H1 (cell line): ENCODE data around the gene UROS. TPM values are rescaled to one million over a fixed set of nuclear protein-coding genes. Genes with fewer than 3 reads are reported as not detected.

ENCODE experiments used
- CTCF ChIA-PET: fragments of 300-600 bp; sonication (Branson Sonifier 250); formaldehyde crosslinking; loops from one replicate; lab custom pipeline; 2021; ENCODE audit not compliant: partially characterized antibody; lab: Charles Lee
- POLR2A ChIA-PET: fragments of 300-600 bp; sonication (Branson Sonifier 250); formaldehyde crosslinking; loops from one replicate; lab custom pipeline; 2021; ENCODE audit warnings: inconsistent platforms; ENCODE audit not compliant: partially characterized antibody; lab: Charles Lee
- DNase-seq, 2 experiments: peaks; one replicate each; pipeline versions ENCODE4 v3.0.0 to v3.0.0-alpha.2; 2010 to 2022; ENCODE audit warnings: low spot score in 2 of 2, low read depth in 1 of 2, mixed read lengths in 1 of 2
- FAIRE-seq: peaks from 2 replicates; lab custom pipeline; 2011; peaks lifted over from hg19 to GRCh38; lab: Jason Lieb, UNC
- H2AFZ ChIP-seq: 2 replicates; pipeline ENCODE4 v1.8.1; 2012; ENCODE audit warnings: low read length, inconsistent platforms
- H2AK5ac ChIP-seq: 2 replicates; pipeline ENCODE4 v1.6.1; 2013; ENCODE audit warnings: low read depth, low read length
- H2BK120ac ChIP-seq: replicated peaks from 2 replicates; pipeline ENCODE3; 2013; ENCODE audit warnings: low read depth, low read length, inconsistent platforms
- H2BK12ac ChIP-seq: 2 replicates; pipeline ENCODE4 v1.6.1; 2013; ENCODE audit warnings: low read depth, low read length
- H2BK15ac ChIP-seq: 2 replicates; pipeline ENCODE4 v1.6.1; 2013; ENCODE audit warnings: low read length
- H2BK20ac ChIP-seq: 2 replicates; pipeline ENCODE4 v1.6.1; 2013; ENCODE audit warnings: low read length
- H2BK5ac ChIP-seq: 2 replicates; pipeline ENCODE4 v1.6.1; 2013; ENCODE audit warnings: low read depth, low read length
- H3K14ac ChIP-seq: 2 replicates; pipeline ENCODE4 v1.6.1; 2013; ENCODE audit warnings: inconsistent platforms; ENCODE audit not compliant: insufficient read length
- H3K18ac ChIP-seq: 2 replicates; pipeline ENCODE4 v1.6.1; 2013; ENCODE audit warnings: low read length; ENCODE audit errors: extremely low read depth
- H3K23ac ChIP-seq: 2 replicates; pipeline ENCODE4 v1.6.1; 2013; ENCODE audit warnings: inconsistent platforms; ENCODE audit not compliant: insufficient read length
- H3K23me2 ChIP-seq: 2 replicates; pipeline ENCODE4 v1.6.1; 2013; ENCODE audit warnings: low read depth, low read length
- H3K27ac ChIP-seq: 2 replicates; pipeline ENCODE4 v1.6.1; 2011; ENCODE audit warnings: low read depth, low read length, inconsistent platforms
- H3K27me3 ChIP-seq, 4 experiments: replicated peaks in 1 of 4; 1 replicate in 1 of 4; 2 replicates in 3 of 4; pipeline versions ENCODE4 v1.6.1 to v1.8.1; 2011 to 2013; ENCODE audit warnings: low read length in 3 of 4, mild to moderate bottlenecking in 3 of 4, inconsistent platforms in 2 of 4, mixed read lengths in 2 of 4, moderate library complexity in 1 of 4; ENCODE audit not compliant: control insufficient read depth in 3 of 4, insufficient read depth in 3 of 4; ENCODE audit errors: extremely low read depth in 1 of 4
- H3K36me3 ChIP-seq, 4 experiments: 2 replicates each; pipeline versions ENCODE4 v1.6.1 to v1.8.1; 2011 to 2013; ENCODE audit warnings: mild to moderate bottlenecking in 4 of 4, low read length in 3 of 4, moderate library complexity in 2 of 4, control low read depth in 1 of 4, inconsistent platforms in 1 of 4; ENCODE audit not compliant: insufficient read depth in 4 of 4, control insufficient read depth in 2 of 4
- H3K4ac ChIP-seq: replicated peaks from 2 replicates; pipeline ENCODE3; 2013; ENCODE audit warnings: low read length, low read depth, mixed read lengths, inconsistent platforms; ENCODE audit not compliant: insufficient read length
- H3K4me1 ChIP-seq, 4 experiments: replicated peaks in 1 of 4; 1 replicate in 1 of 4; 2 replicates in 3 of 4; pipeline versions ENCODE4 v1.6.1 to v1.8.1; 2011 to 2013; ENCODE audit warnings: low read length in 3 of 4, inconsistent platforms in 2 of 4, mixed read lengths in 1 of 4; ENCODE audit not compliant: insufficient read depth in 4 of 4, control insufficient read depth in 3 of 4
- H3K4me2 ChIP-seq, 2 experiments: 2 replicates each; pipeline versions ENCODE4 v1.6.1 to v1.8.1; 2011 to 2013; ENCODE audit warnings: low read depth in 2 of 2, low read length in 2 of 2, control low read depth in 1 of 2, inconsistent platforms in 1 of 2, mild to moderate bottlenecking in 1 of 2; ENCODE audit not compliant: insufficient read depth in 1 of 2
- H3K4me3 ChIP-seq, 4 experiments: fragments of 200-600, 300-600 bp in 1 of 4; sonication (generic), shearing (Covaris generic), sonication (Bioruptor Twin) in 1 of 4; 2 replicates each; pipeline versions ENCODE4 v1.5.1 to v1.8.1; 2011 to 2016; ENCODE audit warnings: low read length in 4 of 4, low read depth in 3 of 4, control low read depth in 2 of 4, inconsistent platforms in 2 of 4, mild to moderate bottlenecking in 2 of 4, mixed read lengths in 1 of 4, moderate library complexity in 1 of 4; ENCODE audit not compliant: insufficient read depth in 2 of 4; ENCODE audit errors: extremely low read depth in 1 of 4
- H3K56ac ChIP-seq: replicated peaks from 2 replicates; pipeline ENCODE3; 2013; ENCODE audit warnings: low read depth, mild to moderate bottlenecking, mixed read lengths, low read length, inconsistent platforms; ENCODE audit not compliant: insufficient read length
- H3K79me1 ChIP-seq: 2 replicates; pipeline ENCODE4 v1.6.1; 2013; ENCODE audit warnings: low read depth, low read length, control low read depth
- H3K79me2 ChIP-seq, 2 experiments: 2 replicates each; pipeline versions ENCODE4 v1.6.1 to v1.8.1; 2012 to 2013; ENCODE audit warnings: low read length in 2 of 2, mild to moderate bottlenecking in 2 of 2, inconsistent platforms in 1 of 2; ENCODE audit not compliant: insufficient read depth in 2 of 2, control insufficient read depth in 1 of 2
- H3K9ac ChIP-seq, 4 experiments: replicated peaks in 1 of 4; 1 replicate in 1 of 4; 2 replicates in 3 of 4; pipeline versions ENCODE4 v1.6.1 to v1.8.1; 2011 to 2013; ENCODE audit warnings: low read depth in 3 of 4, low read length in 3 of 4, control low read depth in 2 of 4, mild to moderate bottlenecking in 2 of 4, moderate library complexity in 2 of 4, inconsistent platforms in 1 of 4; ENCODE audit errors: extremely low read depth in 1 of 4
- H3K9me3 ChIP-seq, 2 experiments: 2 replicates each; pipeline versions ENCODE4 v1.6.1 to v1.8.1; 2012 to 2013; ENCODE audit warnings: mild to moderate bottlenecking in 2 of 2, moderate library complexity in 2 of 2, control low read depth in 1 of 2, inconsistent platforms in 1 of 2, low read depth in 1 of 2, low read length in 1 of 2, mixed read lengths in 1 of 2; ENCODE audit not compliant: insufficient read depth in 2 of 2
- H4K20me1 ChIP-seq, 2 experiments: replicated peaks in 1 of 2; 2 replicates each; pipeline versions ENCODE3 to v1.8.1; 2011 to 2013; ENCODE audit warnings: inconsistent platforms in 2 of 2, low read length in 2 of 2, mild to moderate bottlenecking in 1 of 2; ENCODE audit not compliant: insufficient read depth in 2 of 2, control insufficient read depth in 1 of 2
- H4K5ac ChIP-seq: 2 replicates; pipeline ENCODE4 v1.6.1; 2013; ENCODE audit warnings: low read length, low read depth, mixed read lengths, inconsistent platforms; ENCODE audit not compliant: insufficient read length
- H4K8ac ChIP-seq: 2 replicates; pipeline ENCODE4 v1.8.0; 2013; ENCODE audit warnings: mild to moderate bottlenecking, moderate library complexity, low read length, inconsistent platforms; ENCODE audit not compliant: insufficient read depth; ENCODE audit errors: extremely low read depth
- H4K91ac ChIP-seq: replicated peaks from 2 replicates; pipeline ENCODE3; 2013; ENCODE audit warnings: low read length, mixed read lengths, inconsistent platforms; ENCODE audit not compliant: insufficient read length
- EP300 ChIP-seq, 2 experiments: IDR thresholded peaks; 1 replicate in 1 of 2; 2 replicates in 1 of 2; pipeline ENCODE4 v1.6.1; 2011 to 2012; ENCODE audit warnings: low read depth in 2 of 2, low read length in 2 of 2, mild to moderate bottlenecking in 2 of 2, borderline replicate concordance in 1 of 2, inconsistent platforms in 1 of 2, moderate library complexity in 1 of 2
- EZH2 ChIP-seq: fragments of 200-600 bp; sonication (generic); IDR thresholded peaks from 2 replicates; pipeline ENCODE4 v1.7.1; 2012; ENCODE audit warnings: low read depth, mild to moderate bottlenecking, moderate library complexity, low read length, inconsistent platforms; ENCODE audit not compliant: severe bottlenecking
- MAFK ChIP-seq: IDR thresholded peaks from 2 replicates; pipeline ENCODE4 v1.6.1; 2012; ENCODE audit warnings: low read depth, mild to moderate bottlenecking, improper control_type of control experiment, low read length
- POLR2AphosphoS5 ChIP-seq: IDR thresholded peaks from 2 replicates; pipeline ENCODE4 v1.6.1; 2011; ENCODE audit warnings: low read depth, low read length
- SRF ChIP-seq: IDR thresholded peaks from 2 replicates; pipeline ENCODE4 v1.6.1; 2011; ENCODE audit warnings: mild to moderate bottlenecking, low read depth, low read length, moderate library complexity
- WGBS, 2 experiments: shearing (Covaris generic) in 1 of 2; methylation state at CpG; one replicate each; pipeline versions ENCODE4 v1.1.6 to v1.1.7; 2013 to 2015; ENCODE audit warnings: low lambda C conversion rate in 2 of 2, mixed read lengths in 2 of 2, inconsistent platforms in 1 of 2, low coverage in 1 of 2, missing lambda C conversion rate in 1 of 2; ENCODE audit not compliant: insufficient replicate concordance in 2 of 2, insufficient coverage in 1 of 2, insufficient read length in 1 of 2; ENCODE audit errors: extremely low coverage in 1 of 2, missing lambda C conversion rate in 1 of 2; 5-methylcytosine and 5-hydroxymethylcytosine counted together
- polyA plus RNA-seq, 7 experiments: library from polyadenylated mRNA; depleted of rRNA in 3 of 7; stranded (reverse) in 5 of 7; unstranded in 2 of 7; fragments of >200 nt in 5 of 7; fragments of 200-250 nt in 2 of 7; gene quantifications; 1 replicate in 5 of 7; 2 replicates in 1 of 7; 4 replicates in 1 of 7; pipeline versions ENCODE4 v1.2.1 to v1.2.3, GENCODE V29; 2011 to 2013; ENCODE audit warnings: missing spikeins in 2 of 7, mixed read lengths in 2 of 7
- total RNA-seq: library from RNA; stranded (reverse); fragmentation: NEBNext Ultra II Directional; extraction: Animal tissue kit (Norgen Biotek cat#: 25700); gene quantifications from 2 replicates; pipeline ENCODE4 v1.2.1, GENCODE V29; 2021

Gene UROS
- total and polyA plus RNA-seq, 2 of the 8 experiments (the other 6 are each of a cell fraction or from before 2014, with no cell fraction given), result 45.6 to 58.0 TPM

GRCh38 chr10:125747417-125747816, 75.6 kb downstream of the UROS start:
- no peak overlapping the region for H3K9ac ChIP-seq
- peaks cover 1 to 2% of the 10 kb centered on the region in 2 experiments for H4K20me1 ChIP-seq
- H3K4me2 ChIP-seq, result no peak overlapping the region
- FAIRE-seq, result no peak
- no peaks in the 10 kb centered on the region; the same call in 1 of the 2 replicates for H3K79me1 ChIP-seq
- H3K9me3 ChIP-seq, result no peaks in the 10 kb centered on the region
- no peak overlapping the region for H3K27ac ChIP-seq
- TF ChIP-seq POLR2AphosphoS5, result no peak
- no peak for TF ChIP-seq SRF
- TF ChIP-seq EP300 (IDR thresholded peaks at IDR 0.05; ENCODE audit: borderline replicate concordance in 1 of 2, low read depth in 2 of 2, low read length in 2 of 2), result no peak
- TF ChIP-seq MAFK, result no peak
- no peak for TF ChIP-seq EZH2
- TF ChIP-seq, all 59 proteins: peak for 0
- Histone ChIP-seq H3K18ac (no peak overlapping the region), H3K4me1 (no peaks in the 10 kb centered on the region), H4K8ac (no peak overlapping the region), H2AK5ac (no peak overlapping the region), H3K36me3 (peaks cover 20 to 87% (median 66%) of the 10 kb centered on the region in 4 experiments), H3K14ac (no peak overlapping the region), H3K4me3 (no peak overlapping the region), H3K27me3 (no peaks in the 10 kb centered on the region), H2BK20ac (no peak overlapping the region), H3K4ac (no peak overlapping the region), H3K56ac (no peak overlapping the region), H2AFZ (no peak overlapping the region), H4K91ac (no peak overlapping the region), H2BK15ac (no peak overlapping the region), H3K79me2 (no peaks in the 10 kb centered on the region), H2BK12ac (no peak overlapping the region), H4K5ac (no peak overlapping the region), H2BK5ac (no peak overlapping the region), H3K23ac (no peak overlapping the region), H3K23me2 (0 out of 2 replicates have a peak, but pooled peaks cover 3% of the 10 kb centered on the region), H2BK120ac (no peak overlapping the region)
- ChIA-PET POLR2A (interaction anchor here (1.2 to 1.7 kb wide), 2 partner anchors 9 to 41 kb away, joined by 3 to 8 read pairs; no protein-coding TSS in a partner anchor), CTCF (interaction anchor here (0.6 to 1.6 kb wide), 2 partner anchors 11 to 16 kb away, joined by 3 to 4 read pairs; no protein-coding TSS in a partner anchor)
- DNase-seq, result no peak
- 93% methylated on average over 5 of the region's 5 CpGs; no CpG with 5 or more reads in 1 of the 2 experiments for WGBS, 2 experiments
